HG03460 (cell line): ENCODE results near the gene LINS1.
"Not testable (repeated sequence)": the region's sequence is repeated elsewhere in the genome, so short reads cannot be mapped to it uniquely, and the experiment has no call there.

Experiments
- ATAC-seq: cut with Tn5 transposase; IDR thresholded peaks from one replicate; pipeline ENCODE4 v1.9.1; 2021; ENCODE audit not compliant: unreplicated experiment

The LINS1 gene

GRCh38 chr15:100602823-100603393 lies 924 bp upstream of the LINS1 start:
- peak; percentile 43 for ATAC-seq

GRCh38 chr15:100601617-100602063 lies 344 bp downstream of the LINS1 start:
- peak; percentile 7 for ATAC-seq

- no peak for ATAC-seq
Observed at GRCh38 chr15:100601163-100601562, 821 bp downstream of the LINS1 start.

- no peak for ATAC-seq
Observed at GRCh38 chr15:100598655-100599054, 3.3 kb downstream of the LINS1 start.

GRCh38 chr15:100597862-100598261 lies 4.1 kb downstream of the LINS1 start:
- no peak for ATAC-seq

- peak; percentile 83 for ATAC-seq
Observed at GRCh38 chr15:100596792-100597191, 5.2 kb downstream of the LINS1 start.

- ATAC-seq, result no peak
Observed at GRCh38 chr15:100595964-100596363, 6.0 kb downstream of the LINS1 start.

GRCh38 chr15:100593431-100593830 lies 8.6 kb downstream of the LINS1 start:
- ATAC-seq, result no peak

GRCh38 chr15:100592898-100593297 lies 9.1 kb downstream of the LINS1 start:
- no peak for ATAC-seq

- no peak for ATAC-seq
Observed at GRCh38 chr15:100591835-100592234, 10.1 kb downstream of the LINS1 start.

GRCh38 chr15:100591163-100591562 lies 10.8 kb downstream of the LINS1 start:
- ATAC-seq, result not testable (repeated sequence)

GRCh38 chr15:100588638-100589242 lies 13.2 kb downstream of the LINS1 start:
- no peak for ATAC-seq

- no peak for ATAC-seq
Observed at GRCh38 chr15:100580414-100580813, 21.6 kb downstream of the LINS1 start.

GRCh38 chr15:100573526-100573925 lies 28.5 kb downstream of the LINS1 start:
- ATAC-seq, result no peak

- no peak for ATAC-seq
Observed at GRCh38 chr15:100572362-100572983, 29.5 kb downstream of the LINS1 start.

GRCh38 chr15:100571592-100572167 lies 30.3 kb downstream of the LINS1 start:
- no peak for ATAC-seq

GRCh38 chr15:100570735-100571313 lies 31.2 kb downstream of the LINS1 start:
- peak; percentile 82 for ATAC-seq

GRCh38 chr15:100570275-100570674 lies 31.7 kb downstream of the LINS1 start:
- peak; percentile 6 for ATAC-seq

GRCh38 chr15:100569391-100569790 lies 32.6 kb downstream of the LINS1 start:
- ATAC-seq, result no peak

GRCh38 chr15:100566850-100567628 lies 34.9 kb downstream of the LINS1 start:
- no peak for ATAC-seq

GRCh38 chr15:100565591-100565990 lies 36.4 kb downstream of the LINS1 start:
- ATAC-seq, result no peak
